ENCODE results near the gene TOMM20L. TPM values are rescaled to one million over a fixed set of nuclear protein-coding genes. Genes with fewer than 3 reads are reported as not detected.
"Not testable (repeated sequence)": the region's sequence is repeated elsewhere in the genome, so short reads cannot be mapped to it uniquely, and the experiment has no call there.

The TOMM20L gene
- total and polyA plus RNA-seq, 7 donors: not detected

DNA sequence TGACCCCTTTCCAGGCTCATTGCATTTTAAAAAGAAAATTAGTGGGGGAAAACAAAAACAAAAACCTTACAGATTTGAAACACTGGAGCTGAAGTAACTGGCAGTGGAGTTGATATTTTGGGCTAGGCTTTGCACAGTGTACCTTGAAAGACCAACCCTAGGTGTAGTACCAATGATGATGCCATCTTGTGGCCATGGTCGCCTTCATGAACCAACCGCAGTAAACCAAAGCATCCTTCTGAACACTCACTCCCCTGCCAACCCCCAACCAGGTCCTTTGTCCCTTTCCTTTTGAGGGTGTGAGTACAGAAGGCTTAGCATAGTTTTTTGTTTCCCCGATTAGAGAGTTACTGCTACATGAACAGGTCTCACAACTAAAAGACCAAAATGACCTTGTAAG lies 5.9 kb downstream of the TOMM20L start:
- Histone ChIP-seq H3K4me1 (no peaks in the 10 kb centered on the region), H3K4me3 (no peak overlapping the region), H3K9me3 (no peaks in the 10 kb centered on the region), H3K36me3 (ENCODE audit: insufficient read depth in 1 of 2, low read depth in 1 of 2) (peaks cover 0 to 16% of the 10 kb centered on the region in 2 donors), H3K27ac (no peak overlapping the region), H3K27me3 (ENCODE audit: insufficient read depth in 3 of 3, low read length in 2 of 3) (no peaks in the 10 kb centered on the region)
- DNase-seq (no peak), ATAC-seq (no peak)
- TF ChIP-seq, protein P1, sequence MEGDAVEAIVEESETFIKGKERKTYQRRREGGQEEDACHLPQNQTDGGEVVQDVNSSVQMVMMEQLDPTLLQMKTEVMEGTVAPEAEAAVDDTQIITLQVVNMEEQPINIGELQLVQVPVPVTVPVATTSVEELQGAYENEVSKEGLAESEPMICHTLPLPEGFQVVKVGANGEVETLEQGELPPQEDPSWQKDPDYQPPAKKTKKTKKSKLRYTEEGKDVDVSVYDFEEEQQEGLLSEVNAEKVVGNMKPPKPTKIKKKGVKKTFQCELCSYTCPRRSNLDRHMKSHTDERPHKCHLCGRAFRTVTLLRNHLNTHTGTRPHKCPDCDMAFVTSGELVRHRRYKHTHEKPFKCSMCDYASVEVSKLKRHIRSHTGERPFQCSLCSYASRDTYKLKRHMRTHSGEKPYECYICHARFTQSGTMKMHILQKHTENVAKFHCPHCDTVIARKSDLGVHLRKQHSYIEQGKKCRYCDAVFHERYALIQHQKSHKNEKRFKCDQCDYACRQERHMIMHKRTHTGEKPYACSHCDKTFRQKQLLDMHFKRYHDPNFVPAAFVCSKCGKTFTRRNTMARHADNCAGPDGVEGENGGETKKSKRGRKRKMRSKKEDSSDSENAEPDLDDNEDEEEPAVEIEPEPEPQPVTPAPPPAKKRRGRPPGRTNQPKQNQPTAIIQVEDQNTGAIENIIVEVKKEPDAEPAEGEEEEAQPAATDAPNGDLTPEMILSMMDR (IDR thresholded peaks at IDR 0.05): no peak
- WGBS, 3 donors: 81 to 90% (median 85%) methylated on average over 3 of the region's 3 CpGs
- intact Hi-C loops (cut with DNase I): no loop called here

DNA sequence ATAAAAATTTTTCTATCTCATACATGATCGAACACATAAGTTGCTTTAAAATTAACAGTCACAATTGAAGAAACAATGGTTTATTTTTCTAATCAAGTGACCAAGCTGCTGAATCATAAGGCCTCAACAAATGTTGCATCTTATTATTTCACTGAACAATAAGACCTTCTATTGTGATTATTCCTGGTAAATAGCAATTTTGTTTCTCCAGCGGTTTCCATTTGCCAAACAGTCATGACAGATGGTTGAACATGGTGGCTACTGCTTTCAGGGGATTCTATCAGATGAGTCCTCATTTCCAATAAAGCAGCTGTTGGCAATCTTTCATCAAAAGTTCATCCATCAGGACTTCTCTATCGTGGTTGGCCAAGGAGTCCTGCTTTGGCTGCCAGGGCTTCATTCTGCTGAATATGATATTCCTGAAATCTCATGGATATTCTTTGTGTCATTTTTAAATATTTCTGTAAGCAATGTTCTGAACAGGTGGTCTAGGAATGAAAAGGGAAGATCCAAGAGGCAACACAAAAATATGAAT lies 13.0 kb downstream of the TOMM20L start:
- Histone ChIP-seq H3K9me3 (no peaks in the 10 kb centered on the region), H3K27me3 (ENCODE audit: insufficient read depth in 3 of 3, low read length in 2 of 3) (no peaks in the 10 kb centered on the region), H3K4me1 (no peaks in the 10 kb centered on the region), H3K27ac (no peak overlapping the region), H3K4me3 (no peak overlapping the region), H3K36me3 (ENCODE audit: insufficient read depth in 1 of 2, low read depth in 1 of 2) (peaks cover 9 to 72% of the 10 kb centered on the region in 2 donors)
- intact Hi-C loops (cut with DNase I): no loop called here
- ATAC-seq: no peak
- TF ChIP-seq, protein P1 (IDR thresholded peaks at IDR 0.05): no peak
- 36 to 51% (median 37%) methylated on average over 3 of the region's 3 CpGs for WGBS, 3 donors
- no peak for DNase-seq

DNA sequence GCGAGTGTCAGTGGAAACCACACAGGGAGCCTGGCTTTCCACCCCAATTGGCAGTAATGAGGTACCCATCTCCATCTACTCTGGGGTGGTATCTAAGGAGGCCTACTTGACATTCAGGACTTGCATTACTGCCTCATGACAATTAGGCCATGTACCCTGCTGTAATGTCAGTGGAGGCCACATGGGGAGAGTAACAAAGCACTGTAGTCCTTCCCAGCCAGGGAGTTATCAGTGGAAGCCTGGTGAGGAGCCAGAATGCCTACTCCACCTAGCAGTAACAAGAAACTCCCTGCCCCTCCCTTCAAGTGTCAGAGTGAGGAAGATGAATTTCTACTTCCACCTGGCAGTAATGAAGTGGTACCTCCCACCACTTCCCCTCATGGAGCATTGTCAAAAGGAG lies 19.1 kb downstream of the TOMM20L start:
- no peaks in the 10 kb centered on the region for H3K4me1 ChIP-seq
- H3K4me3 ChIP-seq: no peak overlapping the region
- intact Hi-C loops (cut with DNase I): no loop called here
- peak in 3 of 4 donors; percentile 28 to 41 (median 36) for ATAC-seq
- TF ChIP-seq, protein P1 (IDR thresholded peaks at IDR 0.05): no peak
- no peak overlapping the region for H3K27ac ChIP-seq
- 93 to 100% (median 96%) methylated on average over 1 of the region's 1 CpG for WGBS, 3 donors
- H3K36me3 ChIP-seq (ENCODE audit: insufficient read depth in 1 of 2, low read depth in 1 of 2): peaks cover 12 to 87% of the 10 kb centered on the region in 2 donors
- no peaks in the 10 kb centered on the region for H3K9me3 ChIP-seq
- no peak for DNase-seq
- no peaks in the 10 kb centered on the region for H3K27me3 ChIP-seq (ENCODE audit: insufficient read depth in 3 of 3, low read length in 2 of 3)

DNA sequence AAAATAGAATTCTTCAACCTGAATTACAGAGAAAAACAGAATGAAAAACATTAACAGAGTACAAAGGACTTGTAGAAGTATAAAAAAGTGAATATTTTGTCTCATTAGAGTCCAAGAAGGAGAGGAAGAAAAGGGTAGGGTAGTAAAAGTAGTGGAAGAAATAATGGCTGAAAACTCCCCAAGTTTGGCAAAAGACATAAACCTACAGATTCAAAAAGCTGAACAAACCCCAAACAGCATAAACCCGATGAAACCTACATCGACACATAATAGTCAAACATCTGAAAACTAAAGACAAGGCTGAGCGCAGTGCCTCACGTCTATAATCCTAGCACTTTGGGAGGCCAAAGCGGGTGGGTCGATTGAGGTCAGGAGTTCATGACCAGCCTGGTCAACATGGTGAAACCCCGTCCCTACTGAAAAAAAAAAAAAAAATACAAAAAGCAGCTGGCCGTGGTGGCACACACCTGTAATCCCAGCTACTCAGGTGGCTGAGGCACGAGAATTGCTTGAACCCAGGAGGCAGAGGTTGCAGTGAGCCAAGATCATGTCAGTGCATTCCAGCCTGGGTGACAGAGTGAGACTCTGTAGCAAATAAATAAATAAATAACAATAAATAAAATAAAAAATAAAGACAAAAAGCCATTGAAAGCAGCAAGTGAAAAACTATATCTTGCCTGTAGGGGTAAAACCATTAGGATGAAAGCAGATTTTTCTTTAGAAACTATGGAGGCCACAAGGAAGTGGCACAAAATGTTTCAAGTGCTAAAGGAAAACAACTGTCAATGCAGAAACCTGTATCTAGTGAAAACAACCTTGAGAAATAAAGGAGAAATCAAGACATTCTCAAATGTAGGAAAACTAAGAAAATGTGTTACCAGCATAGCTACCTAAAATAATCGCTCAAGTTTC lies 20.2 kb downstream of the TOMM20L start:
- Histone ChIP-seq H3K27ac (no peak overlapping the region), H3K27me3 (ENCODE audit: insufficient read depth in 3 of 3, low read length in 2 of 3) (no peaks in the 10 kb centered on the region), H3K9me3 (no peaks in the 10 kb centered on the region), H3K36me3 (ENCODE audit: insufficient read depth in 1 of 2, low read depth in 1 of 2) (peaks cover 7 to 80% of the 10 kb centered on the region in 2 donors), H3K4me3 (no peak overlapping the region), H3K4me1 (no peaks in the 10 kb centered on the region)
- 92 to 97% (median 93%) methylated on average over 10 of the region's 10 CpGs for WGBS, 3 donors
- DNase-seq (no peak), ATAC-seq (no peak)
- TF ChIP-seq, protein P1 (IDR thresholded peaks at IDR 0.05): no peak
- intact Hi-C loops (cut with DNase I): no loop called here

DNA sequence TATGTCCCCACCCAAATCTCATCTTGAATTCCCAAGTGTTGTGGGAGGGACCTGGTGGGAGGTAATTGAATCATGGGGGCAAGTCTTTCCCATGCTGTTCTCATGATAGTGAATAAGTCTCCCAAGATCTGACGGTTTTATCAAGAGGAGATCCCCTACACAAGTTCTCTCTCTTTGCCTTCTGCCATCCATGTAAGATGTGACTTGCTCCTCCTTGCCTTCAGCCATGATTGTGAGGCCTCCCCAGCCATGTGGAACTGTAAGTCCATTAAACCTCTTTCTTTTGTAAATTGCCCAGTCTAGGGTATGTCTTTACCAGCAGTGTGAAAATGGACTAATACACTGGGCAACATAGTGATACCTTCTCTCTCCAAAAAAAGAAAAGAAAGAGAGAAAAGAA lies 21.2 kb downstream of the TOMM20L start:
- DNase-seq; ATAC-seq; H3K27me3 ChIP-seq (ENCODE audit: insufficient read depth in 3 of 3, low read length in 2 of 3); H3K9me3 ChIP-seq; H3K4me3 ChIP-seq; H3K27ac ChIP-seq; H3K4me1 ChIP-seq; intact Hi-C loops (cut with DNase I): not testable (repeated sequence)
- WGBS, 3 donors: 94 to 98% (median 96%) methylated on average over 1 of the region's 1 CpG
- peaks cover 7 to 80% of the 10 kb centered on the region in 2 donors for H3K36me3 ChIP-seq (ENCODE audit: insufficient read depth in 1 of 2, low read depth in 1 of 2)
